ENCODE results near the gene RCCD1. TPM values are rescaled to one million over a fixed set of nuclear protein-coding genes. Genes with fewer than 3 reads are reported as not detected.

RCCD1 gene
- total RNA-seq, 4 donors from 2014 or later = 1.4 to 4.8 (median 4.4) TPM

GRCh38 chr15:90911302-90911623 lies 43.4 kb upstream of the RCCD1 start:
- ATAC-seq (no peak), DNase-seq (no peak)
- peaks cover 0 to 87% of the 10 kb centered on the region in 2 donors for H3K36me3 ChIP-seq
- H3K27me3 ChIP-seq = no peaks in the 10 kb centered on the region
- peaks cover 12 to 38% of the 10 kb centered on the region in 2 donors for H3K4me1 ChIP-seq
- H3K9me3 ChIP-seq = no peaks in the 10 kb centered on the region
- TF ChIP-seq CTCF (IDR thresholded peaks at IDR 0.05 in 4 of 5, conservative IDR thresholded peaks at IDR 0.05 in 1 of 5) (no peak), POLR2A (IDR thresholded peaks at IDR 0.05) (no peak)
- in situ Hi-C loops (cut with MboI; ENCODE audit: low sequenced_read_pairs in 4 of 4) = no loop called here
- H3K4me3 ChIP-seq = no peak overlapping the region
- intact Hi-C loops (cut with DNase I; ENCODE audit: low total_unique reads) = no loop called here
- H3K27ac ChIP-seq = peak overlapping the region in 1 of 4 donors; percentile 91

- ATAC-seq (no peak), DNase-seq (no peak)
- intact Hi-C loops (cut with DNase I; ENCODE audit: low total_unique reads) = no loop called here
- Histone ChIP-seq H3K4me3 (no peak overlapping the region), H3K4me1 (peaks cover 18 to 45% of the 10 kb centered on the region in 2 donors), H3K27ac (peak overlapping the region in 1 of 4 donors; percentile 91), H3K36me3 (peaks cover 0 to 78% of the 10 kb centered on the region in 2 donors), H3K27me3 (no peaks in the 10 kb centered on the region), H3K9me3 (no peaks in the 10 kb centered on the region)
- in situ Hi-C loops (cut with MboI; ENCODE audit: low sequenced_read_pairs in 4 of 4) = no loop called here
- TF ChIP-seq POLR2A (IDR thresholded peaks at IDR 0.05) (no peak), CTCF (IDR thresholded peaks at IDR 0.05 in 4 of 5, conservative IDR thresholded peaks at IDR 0.05 in 1 of 5) (no peak)
Measured at GRCh38 chr15:90911906-90912769, 42.5 kb upstream of the RCCD1 start.

GRCh38 chr15:90912770-90913075 lies 42.0 kb upstream of the RCCD1 start:
- Histone ChIP-seq H3K4me3 (no peak overlapping the region), H3K27ac (peak overlapping the region in 2 of 4 donors; percentile 86 to 91), H3K27me3 (no peaks in the 10 kb centered on the region), H3K9me3 (no peaks in the 10 kb centered on the region), H3K4me1 (peaks cover 18 to 41% of the 10 kb centered on the region in 2 donors), H3K36me3 (peaks cover 0 to 76% of the 10 kb centered on the region in 2 donors)
- in situ Hi-C loops (cut with MboI; ENCODE audit: low sequenced_read_pairs in 4 of 4) (no loop called here), intact Hi-C loops (cut with DNase I; ENCODE audit: low total_unique reads) (no loop called here)
- TF ChIP-seq CTCF (IDR thresholded peaks at IDR 0.05 in 4 of 5, conservative IDR thresholded peaks at IDR 0.05 in 1 of 5) (no peak), POLR2A (IDR thresholded peaks at IDR 0.05) (no peak)
- DNase-seq (no peak), ATAC-seq (no peak)

- H3K9me3 ChIP-seq = no peaks in the 10 kb centered on the region
- H3K4me1 ChIP-seq = peaks cover 14 to 37% of the 10 kb centered on the region in 2 donors
- TF ChIP-seq POLR2A (IDR thresholded peaks at IDR 0.05) (no peak), CTCF (IDR thresholded peaks at IDR 0.05 in 4 of 5, conservative IDR thresholded peaks at IDR 0.05 in 1 of 5) (no peak)
- H3K36me3 ChIP-seq = peaks cover 0 to 76% of the 10 kb centered on the region in 2 donors
- intact Hi-C loops (cut with DNase I; ENCODE audit: low total_unique reads) = no loop called here
- peak overlapping the region in 3 of 4 donors; percentile 86 to 95 (median 91) for H3K27ac ChIP-seq
- ATAC-seq = no peak
- no peaks in the 10 kb centered on the region for H3K27me3 ChIP-seq
- H3K4me3 ChIP-seq = no peak overlapping the region
- in situ Hi-C loops (cut with MboI; ENCODE audit: low sequenced_read_pairs in 4 of 4) = no loop called here
- DNase-seq = no peak
Measured at GRCh38 chr15:90913398-90913944, 41.2 kb upstream of the RCCD1 start.
